GM21390 (cell line): Measurements from ENCODE around the gene MAT2A.
"Not testable (repeated sequence)": the region's sequence is repeated elsewhere in the genome, so short reads cannot be mapped to it uniquely, and the experiment has no call there.

Experiments used
- ATAC-seq: cut with Tn5 transposase; IDR thresholded peaks from one replicate; pipeline ENCODE4 v1.9.1; 2021; ENCODE audit not compliant: unreplicated experiment

MAT2A gene

GRCh38 chr2:85523903-85524335 lies 15.0 kb upstream of the MAT2A start:
- no peak for ATAC-seq

GRCh38 chr2:85524336-85524908 lies 14.5 kb upstream of the MAT2A start:
- no peak for ATAC-seq

GRCh38 chr2:85525029-85525428 lies 13.9 kb upstream of the MAT2A start:
- ATAC-seq: no peak

- no peak for ATAC-seq
Measured at GRCh38 chr2:85525567-85525966, 13.4 kb upstream of the MAT2A start.

GRCh38 chr2:85527787-85528186 lies 11.2 kb upstream of the MAT2A start:
- ATAC-seq: no peak

DNA sequence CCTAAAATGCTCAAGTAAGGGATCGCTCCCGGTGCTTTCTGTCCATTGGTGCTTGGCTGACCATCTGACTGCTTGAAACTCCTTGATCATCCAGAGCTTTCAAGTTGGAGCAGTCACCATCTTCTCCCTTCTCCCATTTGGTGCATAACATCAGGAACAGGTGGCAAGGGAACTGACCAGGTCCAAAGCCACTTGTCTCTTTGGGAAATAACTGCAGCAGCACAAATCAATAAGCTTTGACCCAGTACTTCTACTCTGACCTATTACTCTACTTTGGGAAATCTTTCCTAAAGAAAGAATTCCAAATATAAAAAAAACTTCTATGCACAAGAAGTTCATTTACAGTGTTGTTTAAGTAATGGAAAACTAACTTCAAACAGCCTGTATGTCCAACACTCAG lies 10.6 kb upstream of the MAT2A start:
- no peak for ATAC-seq

- no peak for ATAC-seq
Measured at GRCh38 chr2:85529809-85530208, 9.2 kb upstream of the MAT2A start.

GRCh38 chr2:85531589-85531988 lies 7.4 kb upstream of the MAT2A start:
- no peak for ATAC-seq

DNA sequence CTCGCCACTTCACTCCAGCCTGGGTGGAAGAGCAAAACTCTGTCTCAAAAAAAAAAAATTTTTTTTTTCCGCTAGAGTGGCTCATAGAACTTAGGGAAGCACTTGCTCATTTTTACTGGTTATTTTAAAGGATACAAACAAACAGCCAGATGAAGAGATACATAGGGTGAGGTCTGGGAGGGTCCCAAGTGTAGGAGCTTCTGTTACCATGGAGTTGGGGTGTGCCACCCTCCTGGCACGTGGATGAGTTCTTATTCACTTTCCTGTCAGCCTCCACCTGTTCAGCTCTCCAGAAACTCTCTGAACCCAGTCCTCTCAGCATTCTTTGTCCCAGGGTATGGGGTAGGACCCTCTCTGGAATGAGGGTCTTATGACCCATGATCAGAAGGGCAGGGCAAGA lies 4.9 kb upstream of the MAT2A start:
- no peak for ATAC-seq

DNA sequence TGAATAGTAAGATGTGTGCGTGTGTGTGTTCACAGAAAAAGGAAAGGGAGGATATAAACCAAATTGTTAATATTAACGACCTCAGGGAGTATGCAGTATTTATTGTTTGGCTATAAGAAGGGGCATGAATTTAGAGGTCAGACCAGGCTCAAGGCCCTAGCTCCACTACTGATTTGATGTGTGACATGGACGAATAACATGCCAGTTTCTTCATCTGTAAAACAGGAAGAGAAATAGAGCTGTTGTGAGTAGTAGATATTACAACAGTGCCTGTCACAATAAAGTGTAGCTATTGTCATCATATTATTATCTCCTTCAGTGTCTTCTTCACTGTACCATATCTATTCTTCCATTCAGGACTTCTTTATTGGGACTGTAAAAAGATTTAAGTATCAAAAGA lies 4.1 kb upstream of the MAT2A start:
- no peak for ATAC-seq

DNA sequence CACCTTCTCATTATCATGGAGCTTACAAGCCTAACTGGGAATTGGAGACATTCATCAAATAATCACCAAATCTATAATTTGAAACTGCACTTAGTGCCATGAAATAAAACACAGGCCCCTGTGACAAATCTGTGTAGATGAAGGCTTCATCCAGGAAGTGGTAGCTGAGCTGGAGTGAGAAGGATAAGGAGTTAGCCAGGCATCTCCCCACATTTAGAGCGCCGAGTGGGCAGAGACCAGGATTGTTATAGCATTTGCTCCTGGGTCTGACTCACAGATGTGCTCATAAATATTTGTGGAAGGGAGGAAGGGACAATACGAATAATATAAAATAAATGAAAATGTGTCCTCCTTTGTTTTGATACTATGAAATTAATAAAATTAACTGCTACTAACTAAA lies 2.5 kb upstream of the MAT2A start:
- ATAC-seq: no peak

GRCh38 chr2:85537600-85538506 lies 1.1 kb upstream of the MAT2A start:
- no peak for ATAC-seq

GRCh38 chr2:85539361-85540132 lies 579 bp downstream of the MAT2A start:
- ATAC-seq: peak; percentile 28

- ATAC-seq: no peak
Measured at GRCh38 chr2:85540133-85540648, 1.2 kb downstream of the MAT2A start.

- ATAC-seq: no peak
Measured at GRCh38 chr2:85541262-85541661, 2.3 kb downstream of the MAT2A start.

DNA sequence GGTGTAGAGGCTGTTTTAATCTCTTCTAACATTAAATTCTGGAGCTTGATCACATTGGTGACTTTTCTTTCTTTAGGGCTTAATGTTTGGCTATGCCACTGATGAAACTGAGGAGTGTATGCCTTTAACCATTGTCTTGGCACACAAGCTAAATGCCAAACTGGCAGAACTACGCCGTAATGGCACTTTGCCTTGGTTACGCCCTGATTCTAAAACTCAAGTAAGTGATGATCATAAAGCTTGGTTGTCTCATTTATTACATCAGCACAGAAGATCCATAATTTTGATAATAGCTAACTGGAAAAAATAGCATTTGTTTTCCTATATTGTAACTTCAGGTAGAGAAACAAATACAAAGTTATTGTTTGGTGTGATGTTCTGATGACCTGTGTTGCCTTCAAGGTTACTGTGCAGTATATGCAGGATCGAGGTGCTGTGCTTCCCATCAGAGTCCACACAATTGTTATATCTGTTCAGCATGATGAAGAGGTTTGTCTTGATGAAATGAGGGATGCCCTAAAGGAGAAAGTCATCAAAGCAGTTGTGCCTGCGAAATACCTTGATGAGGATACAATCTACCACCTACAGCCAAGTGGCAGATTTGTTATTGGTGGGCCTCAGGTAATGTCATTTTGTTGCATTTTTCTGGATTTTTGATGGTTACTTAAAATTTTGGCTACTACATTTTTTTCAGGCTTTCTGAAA lies 2.9 kb downstream of the MAT2A start:
- no peak for ATAC-seq

DNA sequence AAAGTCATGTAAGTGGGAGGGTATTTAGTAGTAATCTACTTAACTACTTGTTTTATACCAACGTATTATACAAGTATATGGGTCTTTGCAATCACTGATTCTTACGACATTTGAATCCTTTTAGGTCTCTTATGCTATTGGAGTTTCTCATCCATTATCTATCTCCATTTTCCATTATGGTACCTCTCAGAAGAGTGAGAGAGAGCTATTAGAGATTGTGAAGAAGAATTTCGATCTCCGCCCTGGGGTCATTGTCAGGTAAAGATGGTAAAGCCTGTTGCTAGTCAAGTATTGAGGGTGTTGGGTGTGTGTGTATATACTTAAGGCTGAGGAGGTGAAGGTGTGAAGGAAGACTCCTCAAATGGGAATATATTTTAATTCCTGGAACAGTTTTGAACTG lies 3.8 kb downstream of the MAT2A start:
- ATAC-seq: no peak

DNA sequence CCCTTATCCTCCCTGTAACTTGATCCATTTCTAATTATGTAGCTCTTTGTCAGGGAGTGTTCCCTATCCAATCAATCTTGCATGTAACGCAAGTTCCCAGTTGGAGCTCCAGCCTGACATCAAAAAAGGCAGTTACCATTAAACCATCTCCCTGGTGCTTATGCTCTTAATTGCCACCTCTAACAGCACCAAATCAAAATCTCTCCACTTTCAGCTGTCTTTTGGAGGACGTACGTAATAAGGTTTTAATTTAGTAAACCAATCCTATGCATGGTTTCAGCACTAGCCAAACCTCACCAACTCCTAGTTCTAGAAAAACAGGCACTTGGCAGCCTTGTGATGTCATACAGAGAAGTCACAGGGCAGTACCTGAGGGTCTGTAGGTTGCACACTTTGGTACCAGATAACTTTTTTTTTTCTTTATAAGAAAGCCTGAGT lies 5.3 kb downstream of the MAT2A start:
- not testable (repeated sequence) for ATAC-seq

GRCh38 chr2:85544915-85545779 lies 6.2 kb downstream of the MAT2A start:
- ATAC-seq: not testable (repeated sequence)

GRCh38 chr2:85545780-85546240 lies 6.8 kb downstream of the MAT2A start:
- no peak for ATAC-seq
